ENCODE results near the gene TRIM36. TPM values are rescaled to one million over a fixed set of nuclear protein-coding genes. Genes with fewer than 3 reads are reported as not detected.

Gene TRIM36
- total and polyA plus RNA-seq, 2 of the 8 experiments (the other 6 are each of a cell fraction or from before 2014, with no cell fraction given) = 8.5 to 14.1 TPM

DNA sequence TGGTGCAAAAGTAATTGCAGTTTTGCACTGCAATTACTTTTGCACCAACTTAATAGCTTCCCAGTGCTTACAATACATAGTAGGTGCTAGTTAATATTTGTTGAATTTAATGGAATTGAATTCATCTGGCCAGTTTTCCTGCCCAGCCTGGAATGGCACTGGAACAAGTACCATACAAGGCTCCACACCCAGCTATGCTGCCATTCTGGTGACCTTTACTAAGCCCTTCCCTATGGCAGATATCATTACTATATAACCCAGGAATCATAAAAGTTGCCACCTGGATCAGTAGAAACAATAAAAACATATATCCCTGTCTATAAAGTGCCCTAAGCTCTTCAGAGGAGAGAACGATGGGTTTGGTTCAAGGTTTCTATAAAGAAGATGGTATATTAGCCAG, 22.4 kb upstream of the TRIM36 start:
- WGBS, 2 experiments (ENCODE audit: extremely low coverage in 1 of 2, insufficient coverage in 1 of 2, insufficient read length in 1 of 2, insufficient replicate concordance in 2 of 2, low coverage in 1 of 2, low lambda C conversion rate in 2 of 2, missing lambda C conversion rate in 1 of 2) = 88% methylated on average over 1 of the region's 1 CpG; no CpG with 5 or more reads in 1 of the 2 experiments
- peaks cover 0 to 3% (median 0%) of the 10 kb centered on the region in 4 experiments; a peak in 2 of 7 replicates for H3K4me1 ChIP-seq (replicated peaks in 1 of 4; ENCODE audit: control insufficient read depth in 3 of 4, insufficient read depth in 4 of 4, low read length in 3 of 4)

More for the DNA sequence above, 22.4 kb upstream of the TRIM36 start:
- H3K9ac ChIP-seq (replicated peaks in 1 of 4; ENCODE audit: extremely low read depth in 1 of 4, low read depth in 3 of 4, low read length in 3 of 4) = no peak overlapping the region
- no peak overlapping the region for H3K56ac ChIP-seq (replicated peaks; ENCODE audit: insufficient read length, low read depth, low read length)
- H3K9me3 ChIP-seq (ENCODE audit: insufficient read depth in 2 of 2, low read depth in 1 of 2, low read length in 1 of 2) = no peaks in the 10 kb centered on the region
- no peak for TF ChIP-seq ASH2L (IDR thresholded peaks at IDR 0.05; ENCODE audit: low read length)
- TF ChIP-seq TBP (IDR thresholded peaks at IDR 0.05; ENCODE audit: low read depth, low read length) = no peak
- no peak for TF ChIP-seq HDAC2 (IDR thresholded peaks at IDR 0.05; ENCODE audit: borderline replicate concordance in 1 of 2, low read depth in 2 of 2, low read length in 2 of 2)
- TF ChIP-seq BCL11A (IDR thresholded peaks at IDR 0.05; ENCODE audit: low read depth in 2 of 2, low read length in 2 of 2) = no peak
- TF ChIP-seq, protein P1, sequence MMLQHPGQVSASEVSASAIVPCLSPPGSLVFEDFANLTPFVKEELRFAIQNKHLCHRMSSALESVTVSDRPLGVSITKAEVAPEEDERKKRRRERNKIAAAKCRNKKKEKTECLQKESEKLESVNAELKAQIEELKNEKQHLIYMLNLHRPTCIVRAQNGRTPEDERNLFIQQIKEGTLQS (IDR thresholded peaks at IDR 0.05; ENCODE audit: insufficient read depth, low read depth, low read length) = no peak
- TF ChIP-seq BACH1 (IDR thresholded peaks at IDR 0.05; ENCODE audit: low read length) = no peak
- no peak for TF ChIP-seq CTBP2 (IDR thresholded peaks at IDR 0.05; ENCODE audit: borderline replicate concordance, insufficient read depth, insufficient read length, low read length)
- no peak for TF ChIP-seq CREB1 (IDR thresholded peaks at IDR 0.05)
- TF ChIP-seq SP1 (IDR thresholded peaks at IDR 0.05; ENCODE audit: low read depth, low read length) = no peak
- no peak for TF ChIP-seq SP2 (IDR thresholded peaks at IDR 0.05; ENCODE audit: low read length)
- no peak for TF ChIP-seq TEAD4 (IDR thresholded peaks at IDR 0.05; ENCODE audit: low read depth, low read length)
- ChIA-PET CTCF (ENCODE audit: partially characterized antibody) (interaction anchor here (1.1 kb wide), 1 partner anchor 13 kb away, joined by 3 read pairs; no protein-coding TSS in a partner anchor), POLR2A (ENCODE audit: partially characterized antibody) (no interaction called here)
- H3K4ac ChIP-seq (replicated peaks; ENCODE audit: insufficient read length, low read depth, low read length) = no peak overlapping the region
- H2BK20ac ChIP-seq (ENCODE audit: low read length) = no peak overlapping the region
- H3K79me2 ChIP-seq (ENCODE audit: control insufficient read depth in 1 of 2, insufficient read depth in 2 of 2, low read length in 2 of 2) = no peaks in the 10 kb centered on the region
- H2BK5ac ChIP-seq (ENCODE audit: low read depth, low read length) = no peak overlapping the region
- H3K23ac ChIP-seq (ENCODE audit: insufficient read length) = no peak overlapping the region
- H2AFZ ChIP-seq (ENCODE audit: low read length) = no peak overlapping the region
- no peak for DNase-seq (ENCODE audit: low read depth in 1 of 2, low spot score in 2 of 2)
- H2BK15ac ChIP-seq (ENCODE audit: low read length) = no peak overlapping the region
- no peak overlapping the region for H4K8ac ChIP-seq (ENCODE audit: extremely low read depth, insufficient read depth, low read length)
- H4K20me1 ChIP-seq (replicated peaks in 1 of 2; ENCODE audit: control insufficient read depth in 1 of 2, insufficient read depth in 2 of 2, low read length in 2 of 2) = no peaks in the 10 kb centered on the region
- H3K23me2 ChIP-seq (ENCODE audit: low read depth, low read length) = no peaks in the 10 kb centered on the region
- H3K79me1 ChIP-seq (ENCODE audit: low read depth, low read length) = no peaks in the 10 kb centered on the region
- H2BK12ac ChIP-seq (ENCODE audit: low read depth, low read length) = no peak overlapping the region
- H4K5ac ChIP-seq (ENCODE audit: insufficient read length, low read depth, low read length) = no peak overlapping the region
- no peak for FAIRE-seq
- no peaks in the 10 kb centered on the region for H3K27me3 ChIP-seq (replicated peaks in 1 of 4; ENCODE audit: control insufficient read depth in 3 of 4, extremely low read depth in 1 of 4, insufficient read depth in 3 of 4, low read length in 3 of 4)
- no peak overlapping the region for H4K91ac ChIP-seq (replicated peaks; ENCODE audit: insufficient read length, low read length)
- no peak overlapping the region for H3K27ac ChIP-seq (ENCODE audit: low read depth, low read length)
- H2AK5ac ChIP-seq (ENCODE audit: low read depth, low read length) = no peak overlapping the region
- no peak overlapping the region for H3K14ac ChIP-seq (ENCODE audit: insufficient read length)
- H3K4me2 ChIP-seq (ENCODE audit: insufficient read depth in 1 of 2, low read depth in 2 of 2, low read length in 2 of 2) = no peak overlapping the region
- H2BK120ac ChIP-seq (replicated peaks; ENCODE audit: low read depth, low read length) = no peak overlapping the region
- H3K36me3 ChIP-seq (ENCODE audit: control insufficient read depth in 2 of 4, insufficient read depth in 4 of 4, low read length in 3 of 4) = no peaks in the 10 kb centered on the region
- H3K18ac ChIP-seq (ENCODE audit: extremely low read depth, low read length) = no peak overlapping the region
- H3K4me3 ChIP-seq (ENCODE audit: extremely low read depth in 1 of 4, insufficient read depth in 2 of 4, low read depth in 3 of 4, low read length in 4 of 4) = no peak overlapping the region
